GM21723 (cell line): ENCODE data around the gene ZNF618.

Experiments used
- ATAC-seq: cut with Tn5 transposase; IDR thresholded peaks from one replicate; pipeline ENCODE4 v1.9.1; 2021; ENCODE audit warnings: mild to moderate bottlenecking, moderate library complexity; ENCODE audit not compliant: unreplicated experiment

Gene ZNF618

GRCh38 chr9:113882181-113882580 is 6.1 kb downstream of the ZNF618 start:
- ATAC-seq: no peak

- no peak for ATAC-seq
Observed at GRCh38 chr9:113882636-113883164, 6.6 kb downstream of the ZNF618 start.

DNA sequence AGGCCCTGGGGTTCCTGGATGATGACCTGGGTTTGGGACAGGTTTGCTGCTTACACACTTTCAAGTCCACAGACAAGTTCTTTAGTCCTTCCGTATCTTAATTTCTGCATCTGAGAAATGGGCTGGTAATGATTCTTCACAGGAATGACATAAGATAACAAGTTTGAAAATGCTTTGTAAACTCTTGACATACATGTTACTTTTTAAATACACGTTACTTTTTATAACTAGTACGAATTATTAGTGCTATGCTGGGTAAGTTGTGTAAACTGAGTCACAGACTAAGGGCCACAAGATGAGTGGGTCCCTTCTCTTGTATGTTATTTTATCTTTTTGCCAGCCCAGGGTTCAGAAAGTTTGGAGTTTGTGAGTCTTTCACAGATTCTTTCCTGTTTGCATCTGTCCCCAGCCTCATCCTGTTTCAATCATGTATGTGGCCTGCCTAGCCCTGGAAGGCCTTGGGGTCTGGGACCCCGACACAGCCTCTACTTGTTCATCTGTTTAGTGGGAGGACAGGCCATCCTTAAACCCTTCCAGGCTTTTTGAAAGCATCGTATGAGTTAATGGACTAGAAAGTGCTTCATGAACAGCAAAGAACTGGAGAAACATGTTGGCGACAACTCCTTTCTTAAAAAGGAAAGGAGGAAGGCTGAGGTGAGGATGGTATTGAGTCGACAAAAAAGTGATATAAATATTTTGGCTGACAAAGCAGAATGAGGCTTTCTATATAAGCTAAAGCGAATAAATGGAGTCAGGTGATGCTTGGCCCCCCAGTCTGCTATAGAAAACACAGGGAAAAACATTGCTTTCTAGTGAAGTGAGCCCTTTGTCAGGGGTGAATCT is 9.3 kb downstream of the ZNF618 start:
- ATAC-seq: no peak

DNA sequence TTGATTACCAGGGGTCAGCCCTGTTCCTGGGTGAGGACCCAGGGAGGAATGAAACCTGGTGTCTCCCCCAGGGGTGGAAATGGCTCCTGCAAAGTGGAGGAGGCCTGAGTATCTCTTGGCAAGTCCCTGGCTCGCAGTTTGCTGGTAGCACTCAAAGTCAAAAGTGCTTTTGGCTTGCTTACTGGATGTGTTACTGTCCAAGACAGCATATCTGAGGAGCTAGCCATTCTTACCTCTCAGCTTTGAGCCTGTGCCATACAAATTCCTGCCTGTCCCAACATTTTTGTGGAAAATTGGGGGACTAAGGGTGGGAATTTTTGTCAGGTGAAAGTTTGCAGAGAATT is 9.9 kb downstream of the ZNF618 start:
- no peak for ATAC-seq

DNA sequence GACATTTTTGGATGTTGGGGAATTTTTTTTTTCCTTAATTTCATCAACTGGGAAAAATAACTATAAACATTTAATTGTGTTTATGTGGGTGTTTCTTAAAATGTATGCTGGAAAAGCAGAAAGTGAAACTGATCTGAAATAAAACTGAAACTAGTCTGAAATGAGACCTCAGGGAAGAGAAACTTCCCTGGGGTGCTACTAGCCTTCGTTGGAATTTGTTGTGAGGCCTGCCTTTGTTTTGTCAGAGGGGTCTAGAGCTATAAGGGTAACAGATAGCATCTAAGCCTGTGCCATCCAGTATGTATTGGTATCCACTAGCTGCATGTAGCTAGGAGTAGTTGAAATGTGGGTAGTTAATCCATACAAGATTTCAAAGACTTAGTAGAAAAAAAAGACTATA is 10.4 kb downstream of the ZNF618 start:
- ATAC-seq: no peak

DNA sequence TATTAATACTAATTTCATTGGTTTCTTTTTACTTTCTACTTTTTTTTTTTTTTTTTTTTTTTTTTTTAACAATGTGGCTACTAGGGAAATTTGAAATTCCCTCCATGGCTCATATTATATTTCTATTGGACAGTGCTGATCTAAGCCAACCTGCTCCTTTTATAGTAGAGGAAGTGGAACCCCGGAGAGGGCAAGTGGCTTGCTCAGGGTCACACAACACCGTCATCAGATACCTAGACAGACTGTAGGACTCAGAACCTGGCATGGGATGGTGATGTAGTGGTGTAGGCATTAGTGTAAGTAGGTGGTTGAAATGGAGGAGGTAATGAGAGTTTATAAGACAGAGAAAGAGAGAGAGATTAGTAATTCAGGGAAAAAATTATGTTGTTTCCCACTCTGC is 10.8 kb downstream of the ZNF618 start:
- no peak for ATAC-seq

DNA sequence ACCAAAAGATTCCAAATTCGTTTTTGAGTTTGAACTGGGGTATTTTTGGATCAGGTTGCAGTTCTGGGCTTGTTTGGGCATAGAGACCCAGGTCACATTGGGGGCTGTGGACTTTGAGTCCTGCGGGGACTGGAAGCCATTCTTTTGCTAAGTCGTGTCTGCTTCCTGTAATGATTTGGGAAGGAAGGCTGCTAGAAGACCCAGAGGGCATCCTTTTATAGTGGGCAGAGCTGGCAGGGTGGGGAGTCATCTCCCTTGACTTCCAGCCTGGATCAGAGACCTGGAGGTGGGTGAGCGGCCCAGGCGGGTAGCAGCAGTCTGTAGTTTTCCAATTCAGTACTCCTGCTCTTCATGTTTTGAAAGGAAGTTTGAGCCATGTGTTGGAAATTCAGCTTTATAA is 11.3 kb downstream of the ZNF618 start:
- no peak for ATAC-seq

DNA sequence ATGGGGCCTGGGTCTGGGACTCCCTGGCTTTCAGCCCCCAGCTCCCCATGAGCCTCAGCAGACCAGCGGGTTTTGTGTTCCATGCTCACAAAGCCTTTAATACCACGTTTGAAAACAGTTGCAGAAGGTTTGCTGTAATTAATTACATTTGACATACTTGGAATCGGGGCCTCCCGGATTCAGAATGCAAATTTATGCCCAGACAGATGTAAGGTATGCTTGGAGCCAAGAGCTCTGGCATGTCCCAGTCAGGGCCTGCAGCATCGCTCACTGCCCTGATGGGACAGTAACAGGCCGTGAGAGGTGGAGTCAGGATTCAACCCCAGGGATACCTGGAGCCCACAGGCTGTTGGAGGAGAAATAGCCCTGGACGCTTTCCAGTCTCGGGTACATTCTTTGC is 12.2 kb downstream of the ZNF618 start:
- no peak for ATAC-seq

DNA sequence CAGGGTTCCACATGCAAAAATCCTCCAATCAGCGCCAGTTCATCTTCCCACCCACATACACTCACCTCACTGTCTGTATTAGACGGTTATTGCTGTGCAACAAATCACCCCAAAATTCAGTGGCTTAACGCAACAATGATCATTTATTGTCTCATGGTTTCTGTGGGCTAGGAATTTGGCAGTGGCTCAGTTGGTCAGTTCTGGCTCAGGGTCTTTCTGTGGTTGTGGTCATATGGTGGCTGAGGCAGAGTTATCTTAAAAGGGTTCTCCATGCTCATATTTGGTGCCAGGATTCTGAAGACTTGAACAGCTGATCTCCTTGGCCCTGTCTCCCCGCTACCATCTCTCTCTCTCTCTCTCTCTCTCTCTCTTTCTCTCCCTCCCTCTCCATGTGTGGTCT is 12.9 kb downstream of the ZNF618 start:
- ATAC-seq: no peak

DNA sequence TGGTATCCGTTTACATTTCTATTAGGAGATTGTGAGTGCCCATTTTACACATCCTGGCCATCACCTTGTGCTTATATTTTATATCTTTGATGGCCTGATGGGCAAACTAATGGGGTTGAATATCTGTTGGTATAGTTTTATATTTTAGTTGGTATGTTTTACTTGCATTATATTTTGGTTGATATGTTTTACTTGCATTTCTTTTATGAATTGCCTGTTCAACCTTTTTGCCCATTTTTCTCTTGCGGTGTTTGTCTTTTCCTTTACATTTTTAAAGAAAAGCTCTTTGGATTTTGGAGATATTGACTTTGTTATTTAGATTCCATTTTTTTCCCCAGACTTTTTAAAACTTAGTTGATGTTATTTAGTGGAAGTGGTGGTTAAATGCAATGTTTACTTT is 14.6 kb downstream of the ZNF618 start:
- ATAC-seq: no peak

GRCh38 chr9:113892861-113893491 is 16.9 kb downstream of the ZNF618 start:
- ATAC-seq: no peak

DNA sequence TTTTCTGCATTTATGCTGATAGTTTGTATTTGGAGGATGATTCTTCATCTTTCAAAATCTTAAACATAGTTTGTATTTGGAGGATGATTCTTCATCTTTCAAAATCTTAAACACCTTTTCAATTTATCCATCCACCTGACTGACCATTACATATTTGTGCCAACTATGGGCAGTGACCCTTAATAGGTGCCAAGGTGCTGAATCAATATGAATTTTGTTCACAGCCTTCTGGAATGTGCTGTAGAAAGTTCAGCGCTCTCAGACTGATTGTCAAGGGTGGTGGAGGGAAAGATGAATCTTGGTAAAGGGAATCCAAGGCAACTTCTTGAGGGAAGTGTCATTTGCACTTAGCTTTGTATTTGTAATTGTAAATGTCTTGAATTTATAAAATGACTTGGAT is 18.1 kb downstream of the ZNF618 start:
- no peak for ATAC-seq

DNA sequence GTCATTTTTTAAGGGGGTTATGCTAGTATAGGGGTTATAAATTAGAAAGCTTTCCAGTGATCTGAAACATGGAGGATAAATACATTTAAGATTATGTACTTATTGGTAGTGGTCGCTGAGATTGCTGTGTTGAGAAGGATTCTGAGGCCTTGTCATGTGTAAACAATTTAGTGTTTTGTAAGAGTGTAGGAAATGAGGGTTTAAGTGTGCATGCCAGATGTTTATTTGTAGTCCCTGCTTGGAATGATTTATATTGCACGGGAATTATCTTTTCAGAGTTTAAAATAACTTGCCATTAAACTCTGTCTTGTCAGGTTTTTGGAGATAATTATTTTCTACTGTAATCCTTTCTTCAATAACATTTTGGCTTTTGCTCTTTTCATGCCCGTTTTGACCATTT is 19.4 kb downstream of the ZNF618 start:
- no peak for ATAC-seq

DNA sequence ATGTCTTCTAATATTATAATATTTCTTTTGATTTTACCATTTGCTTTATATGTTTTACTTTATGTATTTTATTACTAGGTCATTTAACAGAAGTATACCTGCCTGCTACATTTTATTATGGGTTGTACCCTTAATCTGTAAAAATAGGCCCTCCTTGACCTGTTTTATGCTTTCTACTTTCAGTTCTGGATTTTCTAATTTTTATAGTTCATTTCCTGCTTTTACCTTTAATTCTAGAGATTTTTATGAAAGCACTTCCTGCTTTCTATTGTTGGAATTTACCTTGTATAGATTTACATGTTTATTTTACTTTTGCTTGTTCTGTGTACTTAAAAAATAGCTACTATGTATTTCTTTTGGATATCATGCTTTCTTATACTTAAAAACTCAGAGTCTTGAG is 20.6 kb downstream of the ZNF618 start:
- no peak for ATAC-seq

GRCh38 chr9:113898151-113898550 is 22.0 kb downstream of the ZNF618 start:
- ATAC-seq: no peak

DNA sequence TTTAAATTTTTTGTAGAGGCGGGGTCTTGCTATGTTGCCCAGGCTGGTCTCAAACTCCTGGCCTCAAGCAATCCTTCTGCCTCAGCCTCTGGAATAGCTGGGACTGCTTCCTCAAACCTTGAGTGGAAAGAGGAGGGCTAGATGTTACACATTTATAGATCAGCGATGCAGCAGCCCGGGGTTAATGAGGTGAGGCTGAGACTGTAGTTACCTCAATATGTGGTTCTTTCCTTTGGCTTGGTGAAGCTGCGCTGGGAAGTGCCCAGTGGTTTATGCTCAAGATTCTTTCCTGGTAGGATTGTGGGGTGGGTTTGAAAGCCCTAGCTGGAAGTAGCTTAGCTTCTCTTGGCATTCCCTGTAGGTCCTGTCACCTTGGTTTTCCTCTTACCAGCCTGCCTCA is 22.5 kb downstream of the ZNF618 start:
- ATAC-seq: no peak

DNA sequence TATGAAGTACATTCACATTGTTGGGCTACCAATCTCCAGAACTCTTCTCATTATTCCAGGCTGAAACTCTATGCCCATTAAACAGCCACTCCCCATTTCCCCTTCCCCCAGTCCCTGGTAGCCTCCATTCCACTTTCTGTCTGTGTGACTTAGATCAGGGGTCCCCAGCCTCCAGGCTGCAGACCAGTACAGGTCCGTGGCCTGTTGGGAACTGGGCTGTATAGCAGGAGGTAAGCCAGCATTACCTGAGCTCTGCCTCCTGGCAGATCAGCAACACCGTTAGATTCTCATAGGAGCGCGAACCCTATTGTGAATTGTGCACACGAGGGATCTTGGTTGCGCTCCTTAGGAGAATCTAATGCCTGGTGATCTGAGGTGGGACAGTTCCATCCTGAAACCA is 23.1 kb downstream of the ZNF618 start:
- no peak for ATAC-seq

GRCh38 chr9:113901221-113901688 is 25.1 kb downstream of the ZNF618 start:
- no peak for ATAC-seq

DNA sequence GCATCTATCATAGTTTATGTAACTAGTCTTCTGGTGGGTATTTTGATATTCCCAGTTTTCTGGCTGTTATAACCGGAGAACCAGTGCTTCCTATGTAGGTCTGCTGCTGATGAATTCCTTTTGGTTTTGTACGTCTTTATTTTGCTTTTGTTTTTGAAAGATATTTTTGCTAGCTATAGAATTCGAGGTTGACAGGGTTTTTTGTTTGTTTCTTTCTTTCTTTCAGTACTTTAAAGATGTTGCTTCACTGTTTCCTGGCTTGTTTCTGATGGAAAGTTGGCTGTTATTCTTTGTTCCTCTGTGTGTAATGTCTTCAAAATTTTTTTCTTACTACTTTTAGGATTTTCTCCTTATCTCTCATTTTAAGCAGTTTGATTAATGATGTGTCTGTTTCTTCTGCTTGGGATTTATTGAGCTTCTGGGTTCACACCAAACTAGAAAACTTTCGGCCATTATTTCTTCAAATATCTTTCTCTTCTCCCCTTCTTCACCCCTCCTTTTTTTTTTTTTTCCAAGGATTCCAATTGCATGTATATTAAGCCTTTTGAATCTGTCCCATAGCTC is 27.5 kb downstream of the ZNF618 start:
- ATAC-seq: no peak

GRCh38 chr9:113906411-113907110 is 30.5 kb downstream of the ZNF618 start:
- no peak for ATAC-seq

DNA sequence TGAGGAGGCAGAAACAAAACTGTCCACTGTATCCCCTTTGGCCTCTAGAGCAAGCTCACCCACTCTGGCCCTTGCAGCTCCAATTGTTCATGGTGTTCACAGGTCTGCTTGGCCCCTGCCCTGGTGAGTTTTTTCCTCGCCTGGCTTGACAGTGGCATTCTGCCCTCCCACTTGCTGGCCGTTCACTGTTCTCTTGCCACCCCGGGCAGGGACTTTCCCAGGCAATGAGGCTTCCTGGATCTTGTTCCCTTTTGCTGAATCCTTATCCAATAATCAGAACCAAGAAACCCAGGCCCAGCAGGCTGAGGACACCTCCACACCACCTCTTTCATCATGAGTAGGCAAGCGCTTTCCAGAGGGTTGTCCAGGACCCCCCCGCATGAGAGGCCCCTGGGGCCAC is 31.2 kb downstream of the ZNF618 start:
- no peak for ATAC-seq
